NCI-H774 (cell line): Measurements from ENCODE around the gene FAM219A.
"Not testable (repeated sequence)": the region's sequence is repeated elsewhere in the genome, so short reads cannot be mapped to it uniquely, and the experiment has no call there.

ENCODE experiments used
- DNase-seq: peaks from one replicate; lab custom pipeline; 2025; lab: John Stamatoyannopoulos, UW

The FAM219A gene

GRCh38 chr9:34375901-34376595, 82.3 kb downstream of the FAM219A start:
- peak; percentile 29 for DNase-seq

GRCh38 chr9:34374905-34375552, 83.3 kb downstream of the FAM219A start:
- DNase-seq = no peak

GRCh38 chr9:34374339-34374738, 84.0 kb downstream of the FAM219A start:
- no peak for DNase-seq

GRCh38 chr9:34373749-34374148, 84.6 kb downstream of the FAM219A start:
- no peak for DNase-seq

- DNase-seq = no peak
These were observed 85.8 kb downstream of the FAM219A start for GRCh38 chr9:34372467-34373011.

GRCh38 chr9:34371886-34372466, 86.4 kb downstream of the FAM219A start:
- DNase-seq = no peak

GRCh38 chr9:34370970-34371880, 87.1 kb downstream of the FAM219A start:
- no peak for DNase-seq

- DNase-seq = no peak
These were observed 87.9 kb downstream of the FAM219A start for GRCh38 chr9:34370335-34370969.

GRCh38 chr9:34369636-34370035, 88.7 kb downstream of the FAM219A start:
- no peak for DNase-seq

GRCh38 chr9:34368796-34369195, 89.6 kb downstream of the FAM219A start:
- DNase-seq = not testable (repeated sequence)

- not testable (repeated sequence) for DNase-seq
These were observed 90.5 kb downstream of the FAM219A start for GRCh38 chr9:34367751-34368410.

GRCh38 chr9:34366365-34366764, 92.0 kb downstream of the FAM219A start:
- DNase-seq = no peak

- DNase-seq = no peak
These were observed 93.1 kb downstream of the FAM219A start for GRCh38 chr9:34365282-34365681.

- DNase-seq = no peak
These were observed 94.6 kb downstream of the FAM219A start for GRCh38 chr9:34363619-34364351.

GRCh38 chr9:34362614-34363214, 95.7 kb downstream of the FAM219A start:
- no peak for DNase-seq

- DNase-seq = not testable (repeated sequence)
These were observed 105.4 kb downstream of the FAM219A start for GRCh38 chr9:34352957-34353356.

GRCh38 chr9:34352122-34352652, 106.2 kb downstream of the FAM219A start:
- DNase-seq = not testable (repeated sequence)

GRCh38 chr9:34349324-34349723, 109.0 kb downstream of the FAM219A start:
- no peak for DNase-seq
